ENCODE data around the gene FECH.

DNA sequence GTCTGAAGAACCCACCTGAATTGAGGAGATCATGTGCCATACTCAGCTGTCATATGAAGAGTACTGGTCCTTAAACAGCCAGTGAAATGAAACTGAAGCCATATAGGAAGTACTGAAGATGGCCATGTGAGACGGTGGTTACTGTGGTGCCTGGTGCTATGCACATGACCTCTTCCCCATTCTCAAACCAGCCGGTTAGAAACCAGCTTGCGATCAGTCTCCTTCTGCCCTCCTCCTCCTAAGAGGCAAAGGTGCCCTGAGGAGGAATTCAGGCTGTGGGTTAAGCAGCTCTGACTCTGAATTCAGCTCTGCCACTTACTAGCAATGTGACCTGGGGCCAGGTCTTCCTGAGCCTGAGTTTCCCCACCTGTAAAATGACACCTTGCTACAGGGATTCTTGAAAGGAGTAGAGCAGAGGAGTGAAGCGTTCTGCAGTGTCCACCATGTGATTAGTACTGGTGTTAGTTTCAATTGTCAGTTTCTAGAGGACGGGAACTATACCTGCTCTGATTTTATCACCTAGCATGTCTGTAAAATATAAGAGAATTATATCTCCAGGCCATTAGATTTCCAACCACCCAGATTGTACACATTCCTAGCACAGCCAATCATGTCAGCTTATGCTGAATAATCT, 5.1 kb downstream of the FECH start:
- TF ChIP-seq, protein P1, sequence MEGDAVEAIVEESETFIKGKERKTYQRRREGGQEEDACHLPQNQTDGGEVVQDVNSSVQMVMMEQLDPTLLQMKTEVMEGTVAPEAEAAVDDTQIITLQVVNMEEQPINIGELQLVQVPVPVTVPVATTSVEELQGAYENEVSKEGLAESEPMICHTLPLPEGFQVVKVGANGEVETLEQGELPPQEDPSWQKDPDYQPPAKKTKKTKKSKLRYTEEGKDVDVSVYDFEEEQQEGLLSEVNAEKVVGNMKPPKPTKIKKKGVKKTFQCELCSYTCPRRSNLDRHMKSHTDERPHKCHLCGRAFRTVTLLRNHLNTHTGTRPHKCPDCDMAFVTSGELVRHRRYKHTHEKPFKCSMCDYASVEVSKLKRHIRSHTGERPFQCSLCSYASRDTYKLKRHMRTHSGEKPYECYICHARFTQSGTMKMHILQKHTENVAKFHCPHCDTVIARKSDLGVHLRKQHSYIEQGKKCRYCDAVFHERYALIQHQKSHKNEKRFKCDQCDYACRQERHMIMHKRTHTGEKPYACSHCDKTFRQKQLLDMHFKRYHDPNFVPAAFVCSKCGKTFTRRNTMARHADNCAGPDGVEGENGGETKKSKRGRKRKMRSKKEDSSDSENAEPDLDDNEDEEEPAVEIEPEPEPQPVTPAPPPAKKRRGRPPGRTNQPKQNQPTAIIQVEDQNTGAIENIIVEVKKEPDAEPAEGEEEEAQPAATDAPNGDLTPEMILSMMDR (optimal IDR thresholded peaks at IDR 0.05 in 1 of 3, IDR thresholded peaks at IDR 0.05 in 1 of 3, conservative IDR thresholded peaks at IDR 0.05 in 1 of 3; ENCODE audit: extremely low read depth in 1 of 3, insufficient read depth in 2 of 3, low read length in 3 of 3): no peak
- no peak for TF ChIP-seq EZH2 (IDR thresholded peaks at IDR 0.05; ENCODE audit: low read length)
